GM18867 (cell line): ENCODE data around the gene ACIN1.
A peak's percentile ranks its signal among the peaks of the same experiment; 100 is the strongest.

Experiments used
- ATAC-seq: cut with Tn5 transposase; IDR thresholded peaks from one replicate; pipeline ENCODE4 v1.9.1; 2021; ENCODE audit warnings: mild to moderate bottlenecking, moderate library complexity; ENCODE audit not compliant: unreplicated experiment

Gene ACIN1

GRCh38 chr14:23094666-23095195, at the start of gene ACIN1:
Gene ACIN1 (minus strand): TSS chr14:23095136. CDS start chr14:23095112, 24 bp downstream.
- ATAC-seq = peak; percentile 38

- no peak for ATAC-seq
Measured at GRCh38 chr14:23143911-23144310, 49.0 kb upstream of the ACIN1 start.

DNA sequence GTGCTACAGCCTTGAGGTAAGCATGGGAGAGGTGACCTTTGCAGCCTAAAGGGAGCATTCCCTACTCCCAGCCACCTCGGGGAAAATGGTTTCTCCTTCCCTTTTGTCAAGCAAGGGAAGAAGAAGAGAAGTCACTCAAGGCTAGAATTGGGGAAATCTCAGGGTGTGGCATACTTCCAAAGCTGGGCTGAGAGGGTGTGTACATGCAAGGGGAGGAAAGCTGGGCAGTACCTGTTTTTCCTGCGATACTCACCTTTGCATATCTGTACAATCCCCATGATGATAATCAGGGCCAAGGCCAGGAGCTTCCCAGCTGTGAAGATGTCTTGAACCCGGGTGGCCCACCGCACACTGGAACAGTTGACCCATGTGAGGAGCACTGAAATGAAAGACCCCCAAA, 47.9 kb upstream of the ACIN1 start:
- ATAC-seq = no peak

- no peak for ATAC-seq
Measured at GRCh38 chr14:23141706-23142444, 46.9 kb upstream of the ACIN1 start.

GRCh38 chr14:23140371-23140770, 45.4 kb upstream of the ACIN1 start:
- ATAC-seq = no peak

GRCh38 chr14:23139874-23140273, 44.9 kb upstream of the ACIN1 start:
- no peak for ATAC-seq

- no peak for ATAC-seq
Measured at GRCh38 chr14:23137813-23138535, 43.0 kb upstream of the ACIN1 start.

DNA sequence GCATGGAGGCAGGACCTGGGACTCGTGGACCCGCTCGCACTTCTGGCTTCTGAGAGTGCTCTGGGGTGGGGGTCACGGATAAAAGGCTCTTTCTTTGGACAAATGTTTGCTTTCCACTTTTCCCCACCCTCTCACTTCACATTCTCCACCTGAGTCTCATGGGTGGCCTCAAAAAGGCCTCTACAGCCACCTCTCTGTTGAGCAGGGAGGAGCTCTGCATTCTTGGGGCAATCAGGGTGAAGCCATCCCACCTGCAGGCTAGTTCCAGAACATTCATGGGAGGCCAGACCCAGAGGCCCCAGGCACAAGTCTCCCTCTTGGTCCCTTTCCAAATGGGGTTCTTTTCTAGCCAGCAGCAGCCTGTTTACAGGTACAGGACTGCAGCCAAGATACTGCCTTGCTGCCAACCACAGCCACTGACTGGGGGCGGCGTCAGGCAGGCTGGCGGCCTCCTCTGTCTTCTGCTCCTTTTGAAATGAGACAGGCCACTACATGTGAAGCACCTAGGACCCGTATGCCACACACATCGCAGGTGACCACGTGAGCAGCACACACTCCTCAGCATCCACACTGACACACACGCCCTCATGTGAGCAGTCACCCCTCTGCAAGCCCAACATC, 42.4 kb upstream of the ACIN1 start:
- ATAC-seq = no peak

- ATAC-seq = no peak
Measured at GRCh38 chr14:23136566-23137133, 41.7 kb upstream of the ACIN1 start.

- no peak for ATAC-seq
Measured at GRCh38 chr14:23132970-23133369, 38.0 kb upstream of the ACIN1 start.

- no peak for ATAC-seq
Measured at GRCh38 chr14:23131482-23131881, 36.5 kb upstream of the ACIN1 start.

- no peak for ATAC-seq
Measured at GRCh38 chr14:23130871-23131270, 35.9 kb upstream of the ACIN1 start.

DNA sequence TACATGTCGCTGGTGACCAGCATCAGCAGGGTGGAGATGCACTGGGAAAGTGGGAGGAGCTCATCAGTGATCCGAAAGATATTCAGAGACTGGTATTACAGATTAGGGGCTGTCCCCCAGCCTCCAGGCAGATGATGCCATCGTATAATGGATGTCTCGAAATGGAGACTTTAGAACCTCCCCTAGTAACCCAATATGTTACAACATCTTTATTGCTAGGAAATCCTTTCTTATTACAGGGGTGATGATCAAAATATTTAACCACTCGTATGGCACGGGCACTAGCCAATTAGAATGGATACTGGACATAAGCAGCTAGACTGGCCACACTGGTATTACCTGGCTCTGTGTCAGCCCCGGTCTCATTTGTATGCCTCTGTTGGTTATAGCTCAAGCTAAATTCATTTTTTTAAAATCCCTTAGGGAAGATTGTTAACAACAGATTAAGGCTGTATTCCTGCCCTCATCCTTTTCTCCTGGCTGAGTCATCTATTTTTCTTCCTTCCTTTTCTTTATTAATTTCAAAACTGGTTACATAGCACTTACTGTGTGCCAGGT, 34.9 kb upstream of the ACIN1 start:
- no peak for ATAC-seq

- no peak for ATAC-seq
Measured at GRCh38 chr14:23128969-23129758, 34.2 kb upstream of the ACIN1 start.

GRCh38 chr14:23127861-23128260, 32.9 kb upstream of the ACIN1 start:
- ATAC-seq = no peak

DNA sequence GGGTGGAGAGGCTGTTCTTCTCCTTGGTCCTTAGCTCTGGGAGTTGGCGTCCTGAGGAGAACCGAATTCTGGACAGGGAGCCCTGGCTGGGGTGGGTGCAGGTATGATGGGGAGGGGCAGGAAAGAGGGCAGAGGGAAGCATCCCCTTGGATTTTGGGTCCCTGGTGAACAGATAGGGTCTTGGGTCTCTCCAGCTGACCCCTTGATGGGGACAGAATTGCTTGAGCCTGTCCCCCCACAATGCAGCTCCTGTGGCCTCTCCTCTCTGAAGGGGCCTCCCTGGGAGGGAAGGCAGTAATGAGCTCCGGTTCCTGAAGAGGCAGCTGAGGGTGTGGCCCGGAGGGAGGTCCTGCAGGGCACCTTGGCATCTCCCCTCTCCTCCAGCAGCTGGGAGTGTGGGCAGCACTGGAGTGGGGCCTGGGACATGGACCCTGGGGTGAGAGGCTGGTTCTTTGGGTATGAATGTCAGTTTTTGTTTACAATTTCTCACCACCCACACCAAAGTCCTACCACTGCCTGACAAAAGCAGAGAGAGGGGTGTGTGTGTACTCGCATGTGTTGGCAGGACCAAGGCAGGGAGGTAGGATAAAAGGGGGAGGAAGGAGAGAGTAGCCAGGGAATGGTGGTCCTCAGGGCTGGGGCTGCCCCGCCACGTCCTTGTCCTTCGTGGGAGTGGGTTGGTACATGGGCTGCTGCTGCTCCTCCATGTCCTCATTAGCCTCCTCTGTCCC, 31.8 kb upstream of the ACIN1 start:
- no peak for ATAC-seq

DNA sequence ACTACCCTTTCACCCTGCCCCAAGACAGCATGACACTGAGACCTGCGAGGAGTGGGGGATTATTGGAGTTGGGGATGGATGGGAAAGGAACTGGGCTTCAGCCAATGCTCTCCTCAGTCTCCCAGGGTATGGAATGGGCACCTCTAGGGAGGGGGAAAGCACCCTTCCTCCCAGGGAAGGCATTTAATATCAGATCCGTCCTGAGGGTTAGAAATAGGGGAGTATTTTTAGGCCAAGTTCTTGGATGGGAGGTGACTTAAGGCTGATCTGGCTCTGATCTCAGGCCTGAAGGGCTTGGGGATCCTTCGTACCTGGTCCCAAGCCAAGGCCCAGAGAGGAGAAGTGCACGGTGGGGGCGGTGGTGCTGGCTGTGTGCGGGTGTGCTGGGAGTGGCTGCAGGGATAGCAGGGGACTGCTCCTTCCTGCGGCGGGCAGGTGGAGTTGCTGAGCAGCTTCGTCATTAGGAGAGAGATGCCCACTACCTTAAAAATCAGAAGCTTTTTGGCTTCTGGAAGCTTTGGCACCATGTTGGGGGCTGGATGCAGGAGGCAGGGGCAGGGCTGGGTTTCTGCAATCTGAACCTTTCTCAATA, 31.1 kb upstream of the ACIN1 start:
- ATAC-seq = no peak

GRCh38 chr14:23125011-23125410, 30.1 kb upstream of the ACIN1 start:
- ATAC-seq = no peak

GRCh38 chr14:23124337-23124954, 29.5 kb upstream of the ACIN1 start:
- no peak for ATAC-seq
